Endothelial cell of umbilical vein (primary cell): ENCODE results near the gene MED12L. TPM values are rescaled to one million over a fixed set of nuclear protein-coding genes. Genes with fewer than 3 reads are reported as not detected.

Source experiments
- BruUV-seq: library from RNA; stranded (reverse); fragments of 400-500 nt; replicated peaks from 2 replicates; lab custom pipeline; 2021; lab: Mats Ljungman, UMichigan
- CTCF ChIA-PET: fragments of 300-600, 350-600 bp; sonication (Branson Sonifier 250); formaldehyde crosslinking; loops from one replicate; lab custom pipeline; 2021; ENCODE audit warnings: antibody characterized with exemption, inconsistent platforms; lab: Charles Lee
- POLR2A ChIA-PET: fragments of 300-600, 350-600 bp; sonication (Branson Sonifier 250); formaldehyde crosslinking; loops from one replicate; lab custom pipeline; 2021; ENCODE audit warnings: antibody characterized with exemption, inconsistent platforms; lab: Charles Lee
- DNase-seq: peaks from one replicate; pipeline ENCODE4 v3.0.0-alpha.2; 2011; ENCODE audit warnings: low read depth, low spot score
- FAIRE-seq: peaks from 2 replicates; lab custom pipeline; 2011; peaks lifted over from hg19 to GRCh38; lab: Jason Lieb, UNC
- H2AFZ ChIP-seq: 2 replicates; pipeline ENCODE4 v1.6.0; 2012; ENCODE audit warnings: low read depth, low read length, control low read depth, inconsistent platforms
- H3K27ac ChIP-seq: 2 replicates; pipeline ENCODE4 v1.5.1; 2011; ENCODE audit warnings: low read depth, mild to moderate bottlenecking, control low read depth, low read length, moderate library complexity; ENCODE audit not compliant: insufficient read depth
- H3K27me3 ChIP-seq, 2 experiments: 2 replicates each; pipeline versions ENCODE4 v1.6.0 to v1.6.1; 2011; ENCODE audit warnings: low read length in 2 of 2, mixed read lengths in 1 of 2; ENCODE audit not compliant: control insufficient read depth in 2 of 2, insufficient read depth in 2 of 2
- H3K36me3 ChIP-seq, 2 experiments: 2 replicates in 1 of 2; 3 replicates in 1 of 2; pipeline ENCODE4 v1.5.1; 2011; ENCODE audit warnings: low read length in 2 of 2, mild to moderate bottlenecking in 1 of 2, moderate library complexity in 1 of 2; ENCODE audit not compliant: control insufficient read depth in 2 of 2, insufficient read depth in 2 of 2; ENCODE audit errors: extremely low read depth in 1 of 2
- H3K4me1 ChIP-seq: 3 replicates; pipeline ENCODE4 v1.5.1; 2011; ENCODE audit warnings: mild to moderate bottlenecking, low read length; ENCODE audit not compliant: control insufficient read depth, insufficient read depth; ENCODE audit errors: extremely low read depth
- H3K4me2 ChIP-seq: 2 replicates; pipeline ENCODE4 v1.6.1; 2011; ENCODE audit warnings: low read length, control low read depth, mixed read lengths; ENCODE audit not compliant: insufficient read depth
- H3K4me3 ChIP-seq, 3 experiments: fragments of 200-600 bp in 1 of 3; sonication (generic), shearing (Covaris generic) in 1 of 3; replicated peaks in 1 of 3; 2 replicates each; pipeline ENCODE4 v1.5.1; 2011 to 2016; ENCODE audit warnings: control low read depth in 3 of 3, low read length in 3 of 3, mild to moderate bottlenecking in 2 of 3, inconsistent platforms in 1 of 3, low read depth in 1 of 3, moderate library complexity in 1 of 3; ENCODE audit not compliant: insufficient read depth in 1 of 3
- H3K79me2 ChIP-seq: 2 replicates; pipeline ENCODE4 v1.6.0; 2012; ENCODE audit warnings: low read length, inconsistent platforms; ENCODE audit not compliant: control insufficient read depth, insufficient read depth
- H3K9ac ChIP-seq: replicated peaks from 2 replicates; pipeline ENCODE3; 2011; ENCODE audit warnings: low read length, control low read depth; ENCODE audit not compliant: insufficient read depth; ENCODE audit errors: extremely low read depth
- H3K9me1 ChIP-seq: replicated peaks from 3 replicates; pipeline ENCODE4 v1.6.0; 2011; ENCODE audit warnings: mild to moderate bottlenecking, low read length; ENCODE audit not compliant: control insufficient read depth, insufficient read depth; ENCODE audit errors: extremely low read depth
- H3K9me3 ChIP-seq: replicated peaks from 2 replicates; pipeline ENCODE4 v1.5.1; 2012; ENCODE audit warnings: low read length, inconsistent platforms; ENCODE audit not compliant: control insufficient read depth, insufficient read depth
- H4K20me1 ChIP-seq: replicated peaks from 2 replicates; pipeline ENCODE3; 2011; ENCODE audit warnings: mild to moderate bottlenecking, low read length; ENCODE audit not compliant: control insufficient read depth, insufficient read depth; ENCODE audit errors: extremely low read depth
- EZH2 ChIP-seq: IDR thresholded peaks from 2 replicates; pipeline ENCODE4 v1.6.1; 2012; ENCODE audit warnings: borderline replicate concordance, low read depth, mild to moderate bottlenecking, moderate library complexity, low read length, inconsistent platforms; ENCODE audit not compliant: severe bottlenecking
- FOS ChIP-seq: IDR thresholded peaks from 2 replicates; pipeline ENCODE4 v1.6.1; 2011; ENCODE audit warnings: mild to moderate bottlenecking, low read length, moderate library complexity, borderline replicate concordance; ENCODE audit not compliant: insufficient read depth
- GATA2 ChIP-seq: IDR thresholded peaks from 2 replicates; pipeline ENCODE4 v1.7.0; 2011; ENCODE audit warnings: low read depth, mild to moderate bottlenecking, moderate library complexity, mixed read lengths, low read length; ENCODE audit not compliant: insufficient read length, insufficient read depth
- JUN ChIP-seq: IDR thresholded peaks from 2 replicates; pipeline ENCODE4 v1.6.1; 2011; ENCODE audit warnings: borderline replicate concordance, low read depth; ENCODE audit not compliant: insufficient read length, insufficient read depth
- MYC ChIP-seq: IDR thresholded peaks from one replicate; pipeline ENCODE4 v1.6.1; 2011; ENCODE audit warnings: mild to moderate bottlenecking, low read depth, low read length
- POLR2A ChIP-seq: IDR thresholded peaks from 2 replicates; pipeline ENCODE4 v1.6.1; 2012; ENCODE audit warnings: low read depth, mild to moderate bottlenecking, control low read depth, low read length
- POLR2AphosphoS5 ChIP-seq: IDR thresholded peaks from 2 replicates; pipeline ENCODE4 v1.6.1; 2012; ENCODE audit warnings: low read depth, mild to moderate bottlenecking, control low read depth, low read length, moderate library complexity; ENCODE audit not compliant: insufficient read depth
- dilution Hi-C: fragments of 300-500 bp; cut with MboI; formaldehyde crosslinking; loops from one replicate; pipeline ENCODE4 v1.15.0; 2019; ENCODE audit warnings: low sequenced_read_pairs; ENCODE audit not compliant: extremely low pct_ligation_motif_present
- intact Hi-C: fragments of 100-400 bp; cut with micrococcal nuclease; formaldehyde crosslinking; loops from one replicate; pipeline ENCODE4 v1.10.0; 2022
- polyA plus RNA-seq, 4 experiments: library from polyadenylated mRNA; depleted of rRNA in 3 of 4; stranded (reverse) in 3 of 4; unstranded in 1 of 4; fragments of >200 nt; gene quantifications; 2 replicates each; pipeline versions ENCODE4 v1.2.1 to v1.2.3, GENCODE V29; 2011 to 2012; ENCODE audit warnings: missing spikeins in 1 of 4
- total RNA-seq: library from RNA; stranded (reverse); gene quantifications from 2 replicates; pipeline ENCODE4 v1.2.3, GENCODE V29; 2021
- TF ChIP-seq, protein P1 (sequence below): IDR thresholded peaks from 2 replicates; pipeline ENCODE4 v1.6.1; 2011; ENCODE audit not compliant: insufficient read depth, insufficient read length
- TF ChIP-seq, protein P2 (sequence below), 2 donors: IDR thresholded peaks; 1 replicate in 1 of 2; 2 replicates in 1 of 2; pipeline ENCODE4 v1.5.1; 2011; ENCODE audit warnings: low read length in 2 of 2, mild to moderate bottlenecking in 2 of 2, moderate library complexity in 2 of 2, control low read depth in 1 of 2, inconsistent platforms in 1 of 2, low read depth in 1 of 2; ENCODE audit not compliant: insufficient read depth in 1 of 2; ENCODE audit errors: extremely low read depth in 1 of 2

Gene MED12L
- total and polyA plus RNA-seq, 2 donors (not counting 3 experiments of a cell fraction or from before 2014, with no cell fraction given), result 0.03 to 0.27 TPM

DNA sequence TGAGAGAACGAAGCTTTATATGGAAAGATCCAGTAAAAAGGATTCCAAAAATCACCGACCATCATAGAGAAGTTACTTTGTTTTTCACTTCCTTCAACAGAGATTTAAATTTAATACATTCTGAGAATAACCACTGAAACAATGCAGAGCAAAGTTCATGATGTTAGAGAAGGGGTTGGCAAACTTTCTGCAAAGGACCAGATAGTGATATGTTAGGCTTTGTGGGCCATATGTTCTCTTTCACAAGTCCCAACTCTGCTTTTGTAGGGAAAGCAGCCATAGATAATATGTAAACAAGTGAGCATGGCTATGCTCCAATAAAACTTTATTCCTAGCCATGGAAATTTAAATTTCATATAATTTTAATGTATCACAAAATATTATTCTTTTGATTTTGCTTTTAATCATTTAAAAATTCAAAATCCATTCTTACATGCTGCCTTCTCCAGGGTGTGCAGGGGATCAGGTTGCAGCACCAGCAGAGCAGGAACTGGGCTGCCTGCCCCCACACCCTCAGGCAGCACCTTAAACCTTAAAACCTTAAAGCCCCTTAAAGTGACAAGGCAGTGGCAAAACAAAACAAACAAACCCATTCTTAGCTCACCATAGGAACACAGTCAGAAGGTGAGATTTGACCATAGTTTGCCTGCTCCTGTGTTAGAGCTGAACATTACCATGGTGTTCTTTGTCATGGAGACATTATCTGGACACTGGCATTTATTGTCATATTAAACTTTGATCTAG lies 392.3 kb downstream of the MED12L start:
- Histone ChIP-seq H3K27me3 (peaks cover 0 to 2% of the 10 kb centered on the region in 2 experiments), H3K27ac (no peak overlapping the region), H3K79me2 (no peaks in the 10 kb centered on the region), H2AFZ (no peak overlapping the region), H3K4me3 (no peak overlapping the region), H3K4me1 (no peaks in the 10 kb centered on the region), H4K20me1 (no peaks in the 10 kb centered on the region), H3K4me2 (no peak overlapping the region), H3K9me3 (no peaks in the 10 kb centered on the region), H3K9me1 (no peaks in the 10 kb centered on the region), H3K9ac (no peak overlapping the region), H3K36me3 (no peaks in the 10 kb centered on the region)
- ChIA-PET POLR2A (no interaction called here), CTCF (interaction anchor here (8.3 kb wide), 1 partner anchor 11 kb away, joined by 47 read pairs; no protein-coding TSS in a partner anchor)
- no TSS peak for BruUV-seq
- dilution Hi-C loops (no loop called here), intact Hi-C loops (no loop called here)
- TF ChIP-seq FOS, result no peak
- no peak for TF ChIP-seq GATA2
- TF ChIP-seq POLR2A, result no peak
- TF ChIP-seq, protein P1, sequence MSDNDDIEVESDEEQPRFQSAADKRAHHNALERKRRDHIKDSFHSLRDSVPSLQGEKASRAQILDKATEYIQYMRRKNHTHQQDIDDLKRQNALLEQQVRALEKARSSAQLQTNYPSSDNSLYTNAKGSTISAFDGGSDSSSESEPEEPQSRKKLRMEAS, result no peak
- no peak for TF ChIP-seq EZH2
- TF ChIP-seq, protein P2, sequence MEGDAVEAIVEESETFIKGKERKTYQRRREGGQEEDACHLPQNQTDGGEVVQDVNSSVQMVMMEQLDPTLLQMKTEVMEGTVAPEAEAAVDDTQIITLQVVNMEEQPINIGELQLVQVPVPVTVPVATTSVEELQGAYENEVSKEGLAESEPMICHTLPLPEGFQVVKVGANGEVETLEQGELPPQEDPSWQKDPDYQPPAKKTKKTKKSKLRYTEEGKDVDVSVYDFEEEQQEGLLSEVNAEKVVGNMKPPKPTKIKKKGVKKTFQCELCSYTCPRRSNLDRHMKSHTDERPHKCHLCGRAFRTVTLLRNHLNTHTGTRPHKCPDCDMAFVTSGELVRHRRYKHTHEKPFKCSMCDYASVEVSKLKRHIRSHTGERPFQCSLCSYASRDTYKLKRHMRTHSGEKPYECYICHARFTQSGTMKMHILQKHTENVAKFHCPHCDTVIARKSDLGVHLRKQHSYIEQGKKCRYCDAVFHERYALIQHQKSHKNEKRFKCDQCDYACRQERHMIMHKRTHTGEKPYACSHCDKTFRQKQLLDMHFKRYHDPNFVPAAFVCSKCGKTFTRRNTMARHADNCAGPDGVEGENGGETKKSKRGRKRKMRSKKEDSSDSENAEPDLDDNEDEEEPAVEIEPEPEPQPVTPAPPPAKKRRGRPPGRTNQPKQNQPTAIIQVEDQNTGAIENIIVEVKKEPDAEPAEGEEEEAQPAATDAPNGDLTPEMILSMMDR (IDR thresholded peaks at IDR 0.05; ENCODE audit: extremely low read depth in 1 of 2, insufficient read depth in 1 of 2, low read depth in 1 of 2, low read length in 2 of 2), result no peak
- no peak for TF ChIP-seq MYC
- no peak for TF ChIP-seq JUN
- no peak for TF ChIP-seq POLR2AphosphoS5
- FAIRE-seq, result no peak
- DNase-seq, result no peak
